Stimulated activated CD8-positive, alpha-beta memory T cell treated with anti-CD3 and anti-CD28 coated beads, Interleukin-7, amount 100 ng/mL, for 4 hours (primary cell): ENCODE results near the gene PCDHA13.
"Not testable (repeated sequence)": the region's sequence is repeated elsewhere in the genome, so short reads cannot be mapped to it uniquely, and the experiment has no call there.

Experiments
- DNase-seq, 2 donors: peaks; one replicate each; pipeline ENCODE4 v3.0.0-alpha.2; 2020; ENCODE audit warnings: low read depth in 2 of 2

PCDHA13 gene

DNA sequence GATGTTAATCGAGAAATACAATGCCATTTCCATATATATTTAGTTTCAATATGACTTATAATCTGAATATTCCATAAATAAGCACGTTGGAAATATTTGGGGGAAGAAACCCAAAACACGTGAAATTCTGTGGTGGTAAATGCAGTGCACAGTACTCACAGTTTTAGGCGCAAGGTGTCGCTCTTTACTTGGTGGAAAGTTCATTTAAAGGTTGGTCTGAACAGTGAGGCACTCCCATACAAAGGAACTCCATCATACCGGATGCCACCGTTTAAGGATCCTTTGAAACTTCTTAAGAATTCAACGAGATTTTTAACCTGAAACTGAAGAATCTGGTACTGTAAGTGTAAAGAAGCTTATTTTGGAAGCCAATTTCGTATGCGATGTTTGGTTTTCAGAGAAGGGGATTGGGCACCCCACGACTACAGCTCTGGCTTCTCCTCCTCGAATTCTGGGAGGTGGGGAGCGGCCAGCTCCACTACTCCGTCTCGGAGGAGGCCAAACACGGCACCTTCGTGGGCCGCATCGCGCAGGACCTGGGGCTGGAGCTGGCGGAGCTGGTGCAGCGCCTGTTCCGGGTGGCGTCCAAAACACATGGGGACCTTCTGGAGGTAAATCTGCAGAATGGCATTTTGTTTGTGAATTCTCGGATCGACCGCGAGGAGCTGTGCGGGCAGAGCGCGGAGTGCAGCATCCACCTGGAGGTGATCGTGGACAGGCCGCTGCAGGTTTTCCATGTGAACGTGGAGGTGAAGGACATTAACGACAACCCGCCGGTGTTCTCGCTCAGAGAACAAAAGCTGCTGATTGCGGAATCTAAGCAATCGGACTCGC, 13.0 kb upstream of the PCDHA13 start, which contains the start of gene PCDHA11:
Gene PCDHA11, plus strand, starts transcription at position 237 of the 834 bp plus-strand sequence. Its CDS starts 147 bp downstream, at position 384.
- no peak for DNase-seq

DNA sequence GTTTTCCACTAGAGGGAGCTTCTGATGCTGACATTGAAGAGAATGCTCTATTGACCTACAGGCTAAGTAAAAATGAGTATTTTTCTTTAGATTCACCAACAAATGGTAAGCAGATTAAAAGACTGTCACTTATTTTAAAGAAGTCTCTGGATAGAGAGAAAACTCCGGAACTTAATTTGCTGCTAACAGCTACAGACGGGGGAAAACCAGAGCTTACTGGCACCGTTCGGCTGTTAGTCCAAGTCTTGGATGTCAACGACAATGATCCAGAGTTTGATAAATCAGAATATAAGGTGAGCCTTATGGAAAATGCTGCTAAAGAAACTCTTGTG, 12.4 kb upstream of the PCDHA13 start:
- no peak for DNase-seq

DNA sequence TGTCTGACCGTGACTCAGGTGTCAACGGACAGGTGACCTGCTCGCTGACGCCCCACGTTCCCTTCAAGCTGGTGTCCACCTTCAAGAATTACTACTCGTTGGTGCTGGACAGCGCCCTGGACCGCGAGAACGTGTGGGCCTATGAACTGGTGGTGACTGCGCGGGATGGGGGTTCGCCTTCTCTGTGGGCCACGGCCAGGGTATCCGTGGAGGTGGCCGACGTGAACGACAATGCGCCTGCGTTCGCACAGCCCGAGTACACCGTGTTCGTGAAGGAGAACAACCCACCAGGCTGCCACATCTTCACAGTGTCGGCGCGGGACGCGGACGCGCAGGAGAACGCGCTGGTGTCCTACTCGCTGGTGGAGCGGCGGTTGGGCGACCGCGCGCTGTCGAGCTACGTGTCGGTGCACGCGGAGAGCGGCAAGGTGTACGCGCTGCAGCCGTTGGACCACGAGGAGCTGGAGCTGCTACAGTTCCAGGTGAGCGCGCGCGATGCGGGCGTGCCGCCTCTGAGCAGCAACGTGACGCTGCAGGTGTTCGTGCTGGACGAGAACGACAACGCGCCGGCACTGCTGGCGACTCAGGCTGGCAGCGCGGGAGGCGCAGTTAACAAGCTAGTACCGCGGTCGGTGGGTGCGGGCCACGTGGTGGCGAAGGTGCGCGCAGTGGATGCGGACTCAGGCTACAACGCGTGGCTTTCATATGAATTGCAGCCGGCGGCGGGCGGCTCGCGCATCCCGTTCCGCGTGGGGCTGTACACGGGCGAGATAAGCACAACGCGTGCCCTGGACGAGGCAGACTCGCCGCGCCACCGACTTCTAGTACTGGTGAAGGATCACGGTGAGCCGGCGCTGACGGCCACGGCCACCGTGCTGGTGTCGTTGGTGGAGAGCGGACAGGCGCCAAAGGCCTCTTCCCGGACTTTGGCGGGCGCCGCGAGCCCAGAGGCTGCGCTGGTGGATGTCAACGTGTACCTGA, 11.4 kb upstream of the PCDHA13 start:
- no peak for DNase-seq

DNA sequence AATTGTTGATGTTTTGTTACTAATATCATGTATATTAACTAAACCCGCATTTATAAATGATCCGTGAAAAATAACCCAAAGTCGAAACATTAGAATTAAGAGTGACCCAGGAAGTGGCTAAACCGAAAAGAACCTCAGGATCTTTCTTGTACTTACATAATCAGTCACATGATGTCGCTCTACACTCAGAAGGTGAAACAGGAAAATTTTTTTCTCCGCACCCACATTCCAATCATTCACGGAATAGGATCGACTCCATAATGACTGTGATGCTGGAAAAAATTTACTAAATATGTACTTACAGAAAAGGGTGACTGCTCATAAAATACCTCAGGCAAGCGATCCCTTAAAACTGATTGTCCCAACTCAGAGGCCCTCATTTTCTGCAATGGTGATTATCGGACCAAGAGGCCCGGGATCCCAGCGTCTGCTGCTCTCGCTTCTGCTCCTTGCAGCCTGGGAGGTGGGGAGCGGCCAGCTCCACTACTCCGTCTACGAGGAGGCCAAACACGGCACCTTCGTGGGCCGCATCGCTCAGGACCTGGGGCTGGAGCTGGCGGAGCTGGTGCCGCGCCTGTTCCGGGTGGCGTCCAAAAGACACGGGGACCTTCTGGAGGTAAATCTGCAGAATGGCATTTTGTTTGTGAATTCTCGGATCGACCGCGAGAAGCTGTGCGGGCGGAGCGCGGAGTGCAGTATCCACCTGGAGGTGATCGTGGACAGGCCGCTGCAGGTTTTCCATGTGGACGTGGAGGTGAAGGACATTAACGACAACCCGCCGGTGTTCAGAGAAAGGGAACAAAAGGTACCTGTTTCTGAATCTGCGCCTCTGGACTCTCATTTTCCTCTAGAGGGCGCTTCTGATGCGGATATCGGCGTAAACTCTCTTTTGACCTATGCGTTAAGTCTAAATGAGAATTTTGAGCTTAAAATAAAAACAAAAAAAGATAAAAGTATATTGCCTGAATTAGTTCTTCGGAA, 6.5 kb upstream of the PCDHA13 start, which contains the start of gene PCDHA12:
Gene PCDHA12, plus strand, starts transcription at position 224 of the 981 bp plus-strand sequence. Its CDS starts 165 bp downstream, at position 389.
- no peak for DNase-seq

DNA sequence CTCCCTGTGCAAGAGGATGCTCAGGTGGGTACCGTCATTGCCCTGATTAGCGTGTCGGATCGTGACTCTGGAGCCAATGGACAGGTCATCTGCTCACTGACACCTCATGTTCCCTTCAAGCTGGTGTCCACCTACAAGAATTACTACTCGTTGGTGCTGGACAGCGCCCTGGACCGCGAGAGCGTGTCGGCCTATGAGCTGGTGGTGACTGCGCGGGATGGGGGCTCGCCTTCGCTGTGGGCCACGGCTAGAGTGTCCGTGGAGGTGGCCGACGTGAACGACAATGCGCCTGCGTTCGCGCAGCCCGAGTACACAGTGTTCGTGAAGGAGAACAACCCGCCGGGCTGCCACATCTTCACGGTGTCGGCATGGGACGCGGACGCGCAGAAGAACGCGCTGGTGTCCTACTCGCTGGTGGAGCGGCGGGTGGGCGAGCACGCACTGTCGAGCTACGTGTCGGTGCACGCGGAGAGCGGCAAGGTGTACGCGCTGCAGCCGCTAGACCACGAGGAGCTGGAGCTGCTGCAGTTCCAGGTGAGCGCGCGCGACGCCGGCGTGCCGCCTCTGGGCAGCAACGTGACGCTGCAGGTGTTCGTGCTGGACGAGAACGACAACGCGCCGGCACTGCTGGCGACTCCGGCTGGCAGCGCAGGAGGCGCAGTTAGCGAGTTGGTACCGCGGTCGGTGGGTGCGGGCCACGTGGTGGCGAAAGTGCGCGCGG, 5.2 kb upstream of the PCDHA13 start:
- DNase-seq = not testable (repeated sequence)

DNA sequence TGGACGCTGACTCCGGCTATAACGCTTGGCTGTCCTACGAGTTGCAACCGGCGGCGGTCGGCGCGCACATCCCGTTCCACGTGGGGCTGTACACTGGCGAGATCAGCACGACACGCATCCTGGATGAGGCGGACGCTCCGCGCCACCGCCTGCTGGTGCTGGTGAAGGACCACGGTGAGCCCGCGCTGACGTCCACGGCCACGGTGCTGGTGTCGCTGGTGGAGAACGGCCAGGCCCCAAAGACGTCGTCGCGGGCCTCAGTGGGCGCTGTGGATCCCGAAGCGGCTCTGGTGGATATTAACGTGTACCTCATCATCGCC, 4.7 kb upstream of the PCDHA13 start:
- no peak for DNase-seq

DNA sequence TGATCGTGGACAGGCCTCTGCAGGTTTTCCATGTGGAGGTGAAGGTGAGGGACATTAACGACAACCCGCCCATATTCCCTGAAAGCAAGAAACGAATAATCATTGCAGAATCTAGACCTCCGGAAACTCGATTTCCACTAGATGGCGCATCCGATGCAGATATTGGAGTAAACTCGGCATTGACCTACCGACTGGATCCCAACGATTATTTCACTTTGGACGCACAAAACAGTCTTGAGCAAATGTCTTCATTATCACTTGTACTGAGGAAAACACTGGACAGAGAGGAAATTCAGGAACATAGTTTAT, 621 bp downstream of the PCDHA13 start:
- DNase-seq = no peak

DNA sequence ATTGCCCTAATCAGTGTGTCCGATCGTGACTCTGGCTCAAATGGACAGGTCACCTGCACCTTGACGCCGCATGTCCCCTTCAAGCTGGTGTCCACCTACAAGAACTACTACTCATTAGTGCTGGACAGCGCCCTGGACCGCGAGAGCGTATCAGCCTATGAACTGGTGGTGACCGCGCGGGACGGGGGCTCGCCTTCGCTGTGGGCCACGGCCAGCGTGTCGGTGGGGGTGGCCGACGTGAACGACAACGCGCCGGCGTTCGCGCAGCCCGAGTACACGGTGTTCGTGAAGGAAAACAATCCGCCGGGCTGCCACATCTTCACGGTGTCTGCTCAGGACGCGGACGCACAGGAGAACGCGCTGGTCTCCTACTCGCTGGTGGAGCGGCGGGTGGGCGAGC, 1.4 kb downstream of the PCDHA13 start:
- no peak for DNase-seq

DNA sequence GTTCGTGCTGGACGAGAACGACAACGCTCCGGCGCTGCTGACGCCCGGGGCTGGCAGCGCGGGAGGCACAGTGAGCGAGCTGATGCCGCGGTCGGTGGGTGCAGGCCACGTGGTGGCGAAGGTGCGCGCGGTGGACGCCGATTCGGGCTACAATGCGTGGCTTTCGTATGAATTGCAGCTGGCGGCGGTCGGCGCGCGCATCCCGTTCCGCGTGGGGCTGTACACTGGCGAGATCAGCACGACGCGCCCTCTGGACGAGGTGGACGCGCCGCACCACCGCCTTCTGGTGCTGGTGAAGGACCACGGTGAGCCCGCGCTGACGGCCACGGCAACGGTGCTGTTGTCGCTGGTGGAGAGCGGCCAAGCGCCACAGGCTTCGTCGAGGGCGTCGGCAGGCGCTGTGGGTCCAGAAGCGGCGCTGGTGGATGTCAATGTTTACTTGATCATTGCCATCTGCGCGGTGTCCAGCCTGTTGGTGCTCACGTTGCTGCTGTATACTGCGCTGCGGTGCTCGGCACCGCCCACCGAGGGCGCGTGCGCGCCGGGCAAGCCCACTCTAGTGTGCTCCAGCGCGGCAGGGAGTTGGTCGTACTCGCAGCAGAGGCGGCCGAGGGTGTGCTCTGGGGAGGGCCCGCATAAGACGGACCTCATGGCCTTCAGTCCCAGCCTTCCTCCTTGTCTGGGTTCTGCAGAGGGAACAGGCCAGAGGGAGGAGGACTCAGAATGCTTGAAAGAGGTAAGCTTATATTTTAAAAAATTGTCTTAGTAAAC, 2.2 kb downstream of the PCDHA13 start:
- no peak for DNase-seq

DNA sequence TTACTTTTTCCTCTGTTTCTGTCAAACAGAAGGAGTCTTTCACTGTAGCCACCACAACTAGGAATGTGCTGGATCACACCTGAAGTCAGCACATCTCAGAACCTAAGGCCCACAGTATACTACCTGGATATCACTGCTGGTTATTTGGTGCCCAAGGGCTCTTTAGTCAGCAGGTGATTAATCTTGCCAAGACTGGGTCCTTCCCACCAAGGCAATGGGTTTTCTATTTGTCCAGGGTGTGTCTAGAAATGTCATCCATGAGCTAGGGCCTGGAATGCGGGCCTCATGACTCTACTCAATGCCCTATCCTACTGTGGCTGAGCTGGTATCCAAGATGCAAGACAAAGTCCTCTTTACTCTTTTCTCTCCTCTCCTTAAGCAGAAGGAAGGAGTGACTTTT, 34.4 kb downstream of the PCDHA13 start:
- DNase-seq = no peak

DNA sequence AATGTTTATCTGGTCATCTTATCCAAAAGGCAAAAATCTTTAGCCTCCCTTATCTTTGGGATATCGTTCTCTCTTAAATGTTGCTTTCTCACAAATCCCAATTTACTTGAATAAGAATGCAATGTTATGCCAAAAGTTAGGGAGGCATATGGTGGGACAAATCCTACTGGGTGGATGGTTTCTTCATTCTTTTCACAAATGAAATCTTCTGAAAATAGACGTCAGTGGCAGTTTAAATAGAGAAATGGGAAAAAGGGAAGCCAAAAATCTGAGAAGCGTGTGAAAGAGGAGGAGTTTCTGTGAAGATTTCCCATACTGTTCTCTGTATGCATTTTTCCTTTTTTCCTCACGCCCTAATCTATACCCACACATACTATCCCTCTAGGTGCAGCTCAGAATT, 41.7 kb downstream of the PCDHA13 start:
- no peak for DNase-seq

DNA sequence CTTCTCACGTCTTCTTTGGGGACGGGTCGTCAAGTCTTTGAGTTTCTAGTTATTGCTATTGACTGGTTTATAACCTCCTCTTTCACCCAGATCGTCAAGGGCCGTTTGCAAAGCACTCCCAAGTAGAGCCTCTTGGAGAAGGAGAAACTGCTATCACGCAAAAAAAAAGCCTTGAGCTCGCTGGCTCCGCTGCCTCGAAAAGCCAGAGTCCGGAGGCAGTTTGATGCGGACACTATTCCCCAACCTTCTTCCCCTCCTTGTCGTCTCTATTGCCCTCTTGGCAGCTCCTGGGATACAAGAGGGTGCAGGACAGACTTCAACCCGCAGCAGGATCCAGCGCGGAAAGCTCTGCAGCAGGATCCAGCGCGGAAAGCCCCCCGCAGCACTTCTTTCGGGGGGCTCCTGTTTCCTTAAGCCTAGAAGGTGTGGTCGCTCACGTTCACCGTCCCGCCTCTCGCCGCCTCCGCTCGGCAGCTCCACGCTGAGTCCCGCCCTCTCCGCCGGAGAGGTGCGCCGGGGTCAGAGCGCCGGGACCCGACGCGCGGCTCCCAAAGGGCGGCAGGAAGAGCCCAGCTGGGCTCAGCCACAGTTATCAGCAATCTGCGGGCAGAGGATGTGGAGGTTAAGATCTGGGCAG, 44.0 kb downstream of the PCDHA13 start, which contains the start of gene PCDHAC1:
Gene PCDHAC1, plus strand, starts transcription at position 494 of the 637 bp plus-strand sequence. CDS start 594 bp downstream, outside the sequence.
- no peak for DNase-seq

DNA sequence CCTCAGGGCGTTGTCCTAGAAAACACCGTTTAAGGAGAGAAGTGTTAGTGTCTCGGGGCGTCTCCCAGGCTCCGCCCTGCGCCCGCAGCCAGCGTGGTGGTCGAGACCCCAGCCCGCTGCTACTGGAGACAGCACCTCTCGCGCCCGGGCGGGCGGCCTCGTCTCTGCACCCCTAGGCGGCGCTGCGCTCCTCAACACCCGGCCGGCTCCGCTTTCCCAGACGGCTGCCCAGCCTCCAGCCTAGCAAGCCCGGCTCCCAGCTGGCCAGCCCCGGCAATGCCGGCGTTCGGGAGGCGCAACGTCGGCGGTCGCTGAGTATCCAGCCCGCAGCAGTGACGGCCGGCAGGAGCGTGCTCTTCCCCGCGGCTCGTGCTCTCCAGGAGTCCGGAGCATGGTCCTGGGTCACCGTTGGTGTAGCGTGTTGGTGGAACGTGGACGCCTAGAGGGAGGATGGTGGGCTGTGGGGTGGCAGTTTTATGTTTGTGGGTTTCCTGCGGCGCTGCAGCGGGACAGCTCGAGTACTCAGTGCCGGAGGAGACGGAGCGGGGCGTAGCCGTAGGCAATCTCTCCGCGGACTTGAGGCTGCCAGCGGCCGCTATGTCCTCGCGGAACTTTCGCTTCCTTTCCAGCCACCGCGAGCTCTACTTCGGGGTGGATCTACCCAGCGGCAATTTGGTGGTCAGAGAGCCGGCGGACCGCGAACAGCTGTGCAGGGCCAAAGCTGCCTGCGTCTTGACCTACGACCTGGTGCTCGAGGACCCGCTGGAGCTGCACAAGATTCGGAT, 44.7 kb downstream of the PCDHA13 start:
- no peak for DNase-seq

DNA sequence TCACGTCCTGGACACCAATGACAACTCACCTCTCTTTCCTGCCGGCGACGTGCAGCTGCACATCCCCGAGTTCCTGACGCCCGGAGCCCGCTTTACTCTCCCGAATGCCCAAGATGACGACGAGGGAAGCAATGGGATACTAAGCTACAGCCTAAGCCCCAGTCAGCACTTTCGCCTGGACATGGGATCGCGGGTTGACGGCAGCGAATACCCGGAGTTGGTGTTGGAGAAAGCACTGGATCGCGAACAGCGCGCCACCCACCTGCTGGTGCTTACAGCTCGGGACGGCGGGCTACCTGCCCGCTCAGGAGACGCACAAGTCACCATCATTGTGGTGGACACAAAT, 45.3 kb downstream of the PCDHA13 start:
- no peak for DNase-seq
